IMR-90 (cell line): ENCODE results near the gene BRAF. TPM values are rescaled to one million over a fixed set of nuclear protein-coding genes. Genes with fewer than 3 reads are reported as not detected.

Experiments
- ATAC-seq: fragments of 200-7000 bp; cut with Tn5 transposase; 2 replicates; pipeline ENCODE4 v1.9.1; 2020; ENCODE audit warnings: low read depth, mild to moderate bottlenecking, moderate library complexity
- BruUV-seq: library from RNA; stranded (reverse); fragments of 400-500 nt; replicated peaks from 2 replicates; lab custom pipeline; 2021; lab: Mats Ljungman, UMichigan
- CTCF ChIA-PET: fragments of 300-600 bp; formaldehyde crosslinking; extraction: SDS; loops from one replicate; lab custom pipeline; 2021; ENCODE audit warnings: antibody characterized with exemption; lab: Yijun Ruan, JAX
- POLR2A ChIA-PET: fragments of 300-600 bp; sonication (Branson Sonifier 250); formaldehyde crosslinking; loops from one replicate; lab custom pipeline; 2022; ENCODE audit warnings: antibody characterized with exemption; ENCODE audit not compliant: unreplicated experiment; lab: Charles Lee
- DNase-seq: peaks from one replicate; pipeline ENCODE4 v3.0.0; 2013
- H2AFZ ChIP-seq: replicated peaks from 2 replicates; pipeline ENCODE3; 2013; ENCODE audit warnings: low read length, mild to moderate bottlenecking; ENCODE audit not compliant: poor library complexity
- H2AK5ac ChIP-seq: 2 replicates; pipeline ENCODE4 v1.6.1; 2013; ENCODE audit warnings: low read depth, low read length, inconsistent platforms
- H2AK9ac ChIP-seq: replicated peaks from 2 replicates; pipeline ENCODE3; 2013; ENCODE audit warnings: mild to moderate bottlenecking, low read depth, low read length, moderate library complexity; ENCODE audit not compliant: poor library complexity
- H2BK120ac ChIP-seq: 2 replicates; pipeline ENCODE4 v1.6.1; 2013; ENCODE audit warnings: low read depth, low read length, inconsistent platforms
- H2BK15ac ChIP-seq: 3 replicates; pipeline ENCODE4 v1.6.1; 2013; ENCODE audit warnings: low read depth, low read length, inconsistent platforms
- H2BK20ac ChIP-seq: 2 replicates; pipeline ENCODE4 v1.6.1; 2013; ENCODE audit warnings: low read depth, mild to moderate bottlenecking, inconsistent platforms, low read length, moderate library complexity
- H2BK5ac ChIP-seq: 2 replicates; pipeline ENCODE4 v1.6.1; 2013; ENCODE audit warnings: mild to moderate bottlenecking, low read depth, low read length, inconsistent platforms; ENCODE audit not compliant: poor library complexity, severe bottlenecking
- H3K14ac ChIP-seq: replicated peaks from 2 replicates; pipeline ENCODE4 v1.6.1; 2013; ENCODE audit warnings: low read depth, low read length, inconsistent platforms
- H3K18ac ChIP-seq: 2 replicates; pipeline ENCODE4 v1.6.1; 2013; ENCODE audit warnings: low read depth, low read length, control low read depth
- H3K23ac ChIP-seq: 2 replicates; pipeline ENCODE4 v1.6.1; 2013; ENCODE audit warnings: low read depth, low read length, inconsistent platforms
- H3K27ac ChIP-seq: 2 replicates; pipeline ENCODE4 v1.5.1; 2013; ENCODE audit warnings: mild to moderate bottlenecking, control low read depth, low read length; ENCODE audit not compliant: insufficient read depth
- H3K27me3 ChIP-seq: 2 replicates; pipeline ENCODE4 v1.6.1; 2013; ENCODE audit warnings: low read length; ENCODE audit not compliant: control insufficient read depth, insufficient read depth
- H3K36me3 ChIP-seq: 2 replicates; pipeline ENCODE4 v1.6.1; 2013; ENCODE audit warnings: low read length, mixed read lengths; ENCODE audit not compliant: control insufficient read depth, insufficient read depth
- H3K4ac ChIP-seq: 2 replicates; pipeline ENCODE4 v1.6.1; 2013; ENCODE audit warnings: low read depth, low read length, inconsistent platforms
- H3K4me1 ChIP-seq: 2 replicates; pipeline ENCODE4 v1.6.1; 2013; ENCODE audit warnings: low read length, mixed read lengths; ENCODE audit not compliant: control insufficient read depth, insufficient read depth
- H3K4me2 ChIP-seq: 2 replicates; pipeline ENCODE4 v1.6.1; 2013; ENCODE audit warnings: low read depth, mild to moderate bottlenecking, control low read depth, low read length, moderate library complexity
- H3K4me3 ChIP-seq: 2 replicates; pipeline ENCODE4 v1.5.1; 2013; ENCODE audit warnings: low read depth, mild to moderate bottlenecking, control low read depth, low read length, moderate library complexity; ENCODE audit not compliant: insufficient read depth
- H3K56ac ChIP-seq: 2 replicates; pipeline ENCODE4 v1.6.1; 2013; ENCODE audit warnings: low read length, inconsistent platforms; ENCODE audit not compliant: insufficient read depth; ENCODE audit errors: extremely low read depth
- H3K79me1 ChIP-seq, 2 experiments: 2 replicates each; pipeline ENCODE4 v1.6.1; 2013; ENCODE audit warnings: low read length in 2 of 2, inconsistent platforms in 1 of 2, low read depth in 1 of 2
- H3K9ac ChIP-seq: 2 replicates; pipeline ENCODE4 v1.6.1; 2013; ENCODE audit warnings: low read depth, low read length, control low read depth
- H3K9me1 ChIP-seq: 2 replicates; pipeline ENCODE4 v1.6.1; 2013; ENCODE audit warnings: low read length, inconsistent platforms; ENCODE audit not compliant: insufficient read depth
- H3K9me3 ChIP-seq: 2 replicates; pipeline ENCODE4 v1.6.1; 2013; ENCODE audit warnings: low read length; ENCODE audit not compliant: control insufficient read depth, insufficient read depth
- H4K20me1 ChIP-seq: 2 replicates; pipeline ENCODE4 v1.6.1; 2013; ENCODE audit warnings: low read length, inconsistent platforms; ENCODE audit not compliant: insufficient read depth
- H4K5ac ChIP-seq: 2 replicates; pipeline ENCODE4 v1.6.1; 2013; ENCODE audit warnings: mild to moderate bottlenecking, low read depth, low read length, control low read depth
- H4K8ac ChIP-seq, 2 experiments: 2 replicates each; pipeline ENCODE4 v1.6.1; 2013; ENCODE audit warnings: low read depth in 2 of 2, low read length in 2 of 2, control low read depth in 1 of 2, inconsistent platforms in 1 of 2
- H4K91ac ChIP-seq: 2 replicates; pipeline ENCODE4 v1.6.1; 2013; ENCODE audit warnings: low read depth, low read length, inconsistent platforms; ENCODE audit not compliant: insufficient read depth
- CEBPB ChIP-seq: IDR thresholded peaks from 2 replicates; pipeline ENCODE4 v1.6.1; 2012; ENCODE audit warnings: low read depth, low read length, improper control_type of control experiment
- FOS ChIP-seq: fragments of 150-350 bp; IDR thresholded peaks from 2 replicates; pipeline ENCODE4 v1.6.1; 2016; ENCODE audit warnings: low read depth, low read length
- MAZ ChIP-seq: IDR thresholded peaks from 2 replicates; pipeline ENCODE4 v1.6.1; 2012; ENCODE audit warnings: low read depth, mild to moderate bottlenecking, low read length, improper control_type of control experiment, moderate library complexity, borderline replicate concordance
- MXI1 ChIP-seq: IDR thresholded peaks from 2 replicates; pipeline ENCODE4 v1.6.1; 2012; ENCODE audit warnings: low read depth, mild to moderate bottlenecking, low read length, moderate library complexity, borderline replicate concordance
- POLR2A ChIP-seq: IDR thresholded peaks from 2 replicates; pipeline ENCODE4 v1.6.1; 2012; ENCODE audit warnings: mild to moderate bottlenecking, low read depth, low read length
- RAD21 ChIP-seq: IDR thresholded peaks from 2 replicates; pipeline ENCODE4 v1.6.1; 2012; ENCODE audit warnings: low read length, improper control_type of control experiment
- SMC3 ChIP-seq: fragments of 150-350 bp; IDR thresholded peaks from 2 replicates; pipeline ENCODE4 v1.6.1; 2016; ENCODE audit warnings: low read depth, mild to moderate bottlenecking, antibody characterized with exemption, low read length, moderate library complexity
- WGBS, 2 experiments: methylation state at CpG; one replicate each; pipeline versions ENCODE4 v1.1.5 to v1.1.7; 2013; ENCODE audit warnings: missing lambda C conversion rate in 2 of 2; ENCODE audit not compliant: insufficient read length in 1 of 2; ENCODE audit errors: extremely low coverage in 2 of 2; 5-methylcytosine and 5-hydroxymethylcytosine counted together
- dilution Hi-C: fragments of 300-500 bp; cut with HindIII; formaldehyde crosslinking; loops from one replicate; pipeline ENCODE4 v1.14.3; 2018; ENCODE audit warnings: low sequenced_read_pairs; ENCODE audit not compliant: unreplicated experiment
- in situ Hi-C: fragments of 300-500 bp; cut with MboI; formaldehyde crosslinking; loops from 3 replicates; pipeline ENCODE4 v1.14.3; 2019; ENCODE audit warnings: low sequenced_read_pairs, inconsistent platforms, mixed read lengths
- intact Hi-C: fragments of 100-400 bp; cut with micrococcal nuclease; formaldehyde crosslinking; loops from 2 replicates; pipeline ENCODE4 v1.10.0; 2022
- polyA plus RNA-seq, 3 experiments: library from polyadenylated mRNA; depleted of rRNA; stranded (reverse); fragments of >200 nt; gene quantifications; 2 replicates each; pipeline ENCODE4 v1.2.3, GENCODE V29; 2012; ENCODE audit warnings: low replicate concordance in 1 of 3
- total RNA-seq: library from RNA; depleted of rRNA; stranded (reverse); fragments of >200 nt; gene quantifications from 2 replicates; pipeline ENCODE4 v1.2.3, GENCODE V29; 2012
- TF ChIP-seq, protein P1 (sequence below): fragments of 150-350 bp; IDR thresholded peaks from 2 replicates; pipeline ENCODE4 v1.6.1; 2016; ENCODE audit warnings: low read depth, mild to moderate bottlenecking, low read length, moderate library complexity, borderline replicate concordance

The BRAF gene
- total and polyA plus RNA-seq, 2 of the 4 experiments (the other 2 are of a cell fraction) = 5.7 to 12.9 TPM

- no TSS peak for BruUV-seq
These were observed 150.4 kb downstream of the BRAF start for GRCh38 chr7:140774371-140774770.

More at GRCh38 chr7:140774371-140774770, 150.4 kb downstream of the BRAF start:
- H3K9me3 ChIP-seq = no peaks in the 10 kb centered on the region
- no peaks in the 10 kb centered on the region for H3K4me1 ChIP-seq
- 100% methylated on average over 2 of the region's 4 CpGs; no CpG with 5 or more reads in 1 of the 2 experiments for WGBS, 2 experiments
- intact Hi-C loops (no loop called here), in situ Hi-C loops (no loop called here), dilution Hi-C loops (no loop called here)
- no peak overlapping the region for H2BK15ac ChIP-seq
- H3K9me1 ChIP-seq = no peaks in the 10 kb centered on the region
- H3K56ac ChIP-seq = no peak overlapping the region
- no peak overlapping the region for H4K5ac ChIP-seq
- no peak overlapping the region for H3K27ac ChIP-seq
- DNase-seq (no peak), ATAC-seq (no peak)
- H4K91ac ChIP-seq = no peak overlapping the region
- H3K27me3 ChIP-seq = no peaks in the 10 kb centered on the region
- H3K14ac ChIP-seq = no peak overlapping the region
- H4K8ac ChIP-seq = no peak overlapping the region
- H4K20me1 ChIP-seq = no peaks in the 10 kb centered on the region
- H3K4me2 ChIP-seq = no peak overlapping the region
- H3K4ac ChIP-seq = no peak overlapping the region
- H2AFZ ChIP-seq = no peak overlapping the region
- H3K23ac ChIP-seq = no peak overlapping the region
- no peak overlapping the region for H2BK20ac ChIP-seq
- no peak overlapping the region for H2AK5ac ChIP-seq
- peaks cover 8% of the 10 kb centered on the region for H3K36me3 ChIP-seq
- no peak overlapping the region for H2BK5ac ChIP-seq
- TF ChIP-seq MAZ (no peak), RAD21 (no peak), MXI1 (no peak), CEBPB (no peak), POLR2A (no peak), FOS (no peak), SMC3 (no peak)
- TF ChIP-seq, protein P1, sequence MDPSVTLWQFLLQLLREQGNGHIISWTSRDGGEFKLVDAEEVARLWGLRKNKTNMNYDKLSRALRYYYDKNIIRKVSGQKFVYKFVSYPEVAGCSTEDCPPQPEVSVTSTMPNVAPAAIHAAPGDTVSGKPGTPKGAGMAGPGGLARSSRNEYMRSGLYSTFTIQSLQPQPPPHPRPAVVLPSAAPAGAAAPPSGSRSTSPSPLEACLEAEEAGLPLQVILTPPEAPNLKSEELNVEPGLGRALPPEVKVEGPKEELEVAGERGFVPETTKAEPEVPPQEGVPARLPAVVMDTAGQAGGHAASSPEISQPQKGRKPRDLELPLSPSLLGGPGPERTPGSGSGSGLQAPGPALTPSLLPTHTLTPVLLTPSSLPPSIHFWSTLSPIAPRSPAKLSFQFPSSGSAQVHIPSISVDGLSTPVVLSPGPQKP = no peak
- no peak overlapping the region for H2AK9ac ChIP-seq
- no peak overlapping the region for H3K18ac ChIP-seq
- H3K79me1 ChIP-seq = peaks cover 0 to 3% of the 10 kb centered on the region in 2 experiments; a peak in 1 of 4 replicates
- H2BK120ac ChIP-seq = no peak overlapping the region
- no peak overlapping the region for H3K4me3 ChIP-seq
- no peak overlapping the region for H3K9ac ChIP-seq
- ChIA-PET POLR2A (no interaction called here), CTCF (no interaction called here)
